Vagina (tissue), 2 donors: ENCODE results near the gene DMRTC2.

Source experiments
- CTCF ChIP-seq, 3 experiments: fragments of 450-650 bp in 2 of 3; fragments of 200-600 bp in 1 of 3; sonication (generic) in 1 of 3; IDR thresholded peaks; one replicate each; pipeline ENCODE4 v1.5.1; 2017 to 2019; ENCODE audit warnings: antibody characterized with exemption in 3 of 3, mild to moderate bottlenecking in 2 of 3, moderate library complexity in 2 of 3
- POLR2A ChIP-seq, 2 donors: fragments of 450-650 bp; IDR thresholded peaks; one replicate each; pipeline ENCODE4 v1.6.1; 2017; ENCODE audit warnings: antibody characterized with exemption in 2 of 2, mild to moderate bottlenecking in 2 of 2, moderate library complexity in 2 of 2
- POLR2AphosphoS5 ChIP-seq, 2 donors: sonication (generic); formaldehyde crosslinking; IDR thresholded peaks; one replicate each; pipeline ENCODE4 v1.9.0; 2017; ENCODE audit warnings: antibody characterized with exemption in 2 of 2, mild to moderate bottlenecking in 2 of 2, low read depth in 1 of 2; ENCODE audit not compliant: insufficient read depth in 1 of 2

GRCh38 chr19:41866284-41866683 lies 21.4 kb downstream of the DMRTC2 start:
- TF ChIP-seq CTCF (IDR thresholded peaks at IDR 0.05) (no peak), POLR2AphosphoS5 (IDR thresholded peaks at IDR 0.05; ENCODE audit: insufficient read depth in 1 of 2, low read depth in 1 of 2) (no peak), POLR2A (IDR thresholded peaks at IDR 0.05) (no peak)
